Keratinocyte (primary cell): ENCODE measurements around the gene XCL1.

ENCODE experiments used
- EZH2 ChIP-seq: IDR thresholded peaks from one replicate; pipeline ENCODE4 v1.6.1; 2012; ENCODE audit warnings: inconsistent platforms, mild to moderate bottlenecking, low read length, moderate library complexity
- TF ChIP-seq, protein P1 (sequence below), 3 experiments: IDR thresholded peaks in 1 of 3; conservative IDR thresholded peaks in 1 of 3; optimal IDR thresholded peaks in 1 of 3; 2 replicates in 2 of 3; 3 replicates in 1 of 3; pipeline versions ENCODE3 to v1.5.1; 2011; ENCODE audit warnings: low read length in 3 of 3, mild to moderate bottlenecking in 3 of 3, moderate library complexity in 2 of 3, control low read depth in 1 of 3, inconsistent platforms in 1 of 3; ENCODE audit not compliant: insufficient read depth in 2 of 3; ENCODE audit errors: extremely low read depth in 1 of 3

DNA sequence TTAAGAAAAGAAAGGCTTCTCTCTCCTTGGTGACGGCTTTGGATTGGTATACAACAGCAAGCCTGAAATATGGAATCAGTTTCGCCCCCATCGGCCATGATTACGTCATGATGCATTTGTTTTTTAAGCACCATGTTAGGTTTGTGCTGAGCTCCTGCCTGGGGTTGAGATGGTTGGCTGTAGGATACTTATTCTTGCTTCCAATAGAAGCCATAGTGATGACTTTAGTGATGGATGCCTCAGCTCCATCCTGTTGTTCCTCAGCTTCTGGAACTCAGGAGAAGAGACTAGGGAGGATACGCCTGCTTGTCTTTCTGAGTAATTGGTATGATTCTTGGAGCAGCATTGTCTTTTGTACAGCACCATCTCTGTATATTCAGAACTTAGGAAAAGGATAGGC lies 14.7 kb downstream of the XCL1 start:
- TF ChIP-seq, protein P1, sequence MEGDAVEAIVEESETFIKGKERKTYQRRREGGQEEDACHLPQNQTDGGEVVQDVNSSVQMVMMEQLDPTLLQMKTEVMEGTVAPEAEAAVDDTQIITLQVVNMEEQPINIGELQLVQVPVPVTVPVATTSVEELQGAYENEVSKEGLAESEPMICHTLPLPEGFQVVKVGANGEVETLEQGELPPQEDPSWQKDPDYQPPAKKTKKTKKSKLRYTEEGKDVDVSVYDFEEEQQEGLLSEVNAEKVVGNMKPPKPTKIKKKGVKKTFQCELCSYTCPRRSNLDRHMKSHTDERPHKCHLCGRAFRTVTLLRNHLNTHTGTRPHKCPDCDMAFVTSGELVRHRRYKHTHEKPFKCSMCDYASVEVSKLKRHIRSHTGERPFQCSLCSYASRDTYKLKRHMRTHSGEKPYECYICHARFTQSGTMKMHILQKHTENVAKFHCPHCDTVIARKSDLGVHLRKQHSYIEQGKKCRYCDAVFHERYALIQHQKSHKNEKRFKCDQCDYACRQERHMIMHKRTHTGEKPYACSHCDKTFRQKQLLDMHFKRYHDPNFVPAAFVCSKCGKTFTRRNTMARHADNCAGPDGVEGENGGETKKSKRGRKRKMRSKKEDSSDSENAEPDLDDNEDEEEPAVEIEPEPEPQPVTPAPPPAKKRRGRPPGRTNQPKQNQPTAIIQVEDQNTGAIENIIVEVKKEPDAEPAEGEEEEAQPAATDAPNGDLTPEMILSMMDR (optimal IDR thresholded peaks at IDR 0.05 in 1 of 3, IDR thresholded peaks at IDR 0.05 in 1 of 3, conservative IDR thresholded peaks at IDR 0.05 in 1 of 3; ENCODE audit: extremely low read depth in 1 of 3, insufficient read depth in 2 of 3, low read length in 3 of 3), result no peak
- no peak for TF ChIP-seq EZH2
